Dedifferentiated amniotic fluid mesenchymal stem cell (primary cell): ENCODE data around the gene SEC16A.

Experiments
- DNase-seq: peaks from one replicate; pipeline ENCODE4 v3.0.0-alpha.2; 2016; ENCODE audit errors: extremely low spot score

Gene SEC16A

DNA sequence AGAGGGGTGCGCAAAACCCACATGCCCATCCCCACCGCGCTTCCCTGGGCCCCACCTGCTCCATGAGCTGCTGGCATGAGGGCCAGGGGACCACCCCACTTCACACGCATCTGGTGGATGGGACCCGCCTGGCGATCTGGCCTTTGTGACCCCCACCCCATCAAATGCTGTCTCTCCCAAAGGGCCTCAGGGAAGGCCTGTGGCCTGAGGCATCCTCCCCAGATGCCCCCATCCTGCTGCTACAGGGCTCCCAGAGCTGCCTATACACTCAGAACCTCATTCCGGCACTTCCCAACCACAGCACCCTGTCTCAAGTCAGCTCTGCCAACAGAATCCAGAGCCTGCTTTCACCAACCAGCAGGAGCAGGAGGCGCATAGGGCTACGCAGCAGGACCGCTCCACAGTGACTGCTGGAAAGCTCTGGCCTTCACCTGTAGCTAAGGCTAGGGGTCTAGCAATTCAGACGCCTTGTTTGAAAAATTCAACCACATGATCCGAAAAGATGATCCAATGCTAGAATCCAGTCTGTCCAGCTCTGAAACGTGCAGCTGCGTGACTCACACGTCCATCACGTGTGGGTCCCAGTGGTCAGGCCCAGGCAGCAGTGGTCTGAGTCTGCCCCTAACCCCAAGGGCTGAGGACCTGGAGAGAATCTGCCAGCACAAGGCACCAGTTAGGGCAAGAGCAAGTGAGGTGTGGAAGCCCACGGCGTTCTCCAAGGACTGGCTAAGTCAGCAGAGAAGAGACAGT lies 81.5 kb downstream of the SEC16A start:
- DNase-seq, result no peak

DNA sequence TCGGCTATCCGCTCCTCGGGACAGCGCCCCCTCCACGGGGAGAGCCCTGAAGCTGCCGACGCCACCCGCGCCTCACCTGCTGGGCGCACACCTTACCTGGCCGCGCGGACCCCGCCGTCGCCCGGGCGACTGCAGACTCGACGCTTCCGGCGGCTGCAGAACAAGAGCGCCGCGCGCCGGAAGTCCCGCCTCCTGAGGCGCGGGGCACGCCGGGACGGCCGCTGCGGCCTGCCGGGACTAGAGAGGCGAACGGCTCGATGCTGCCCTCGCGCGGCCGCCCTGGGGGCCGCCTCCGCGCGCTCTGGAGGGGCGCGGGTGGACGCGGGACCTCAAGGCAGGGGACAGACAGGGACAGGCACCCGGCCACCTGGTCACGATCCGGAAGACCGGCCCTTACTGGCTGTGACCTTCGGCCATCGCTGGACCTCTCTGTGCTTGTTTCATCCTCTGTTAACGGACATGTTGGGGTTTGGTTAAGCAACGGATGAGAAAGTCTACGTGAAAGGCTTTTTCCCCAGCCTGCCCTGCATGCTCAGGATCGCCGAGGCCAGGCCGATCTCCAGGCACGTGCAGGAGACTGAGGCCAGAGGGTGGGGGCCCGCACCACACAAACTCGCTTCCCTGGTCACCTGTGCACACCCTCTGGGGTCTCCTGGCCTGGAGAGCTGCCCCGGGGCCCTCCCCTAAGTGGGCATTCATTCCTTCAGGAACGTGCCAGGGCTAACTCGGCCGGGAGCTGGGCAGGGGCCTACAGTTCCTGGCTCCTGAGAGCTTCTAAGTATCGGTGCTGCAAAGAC lies 82.6 kb downstream of the SEC16A start, which contains the start of gene SNAPC4:
Gene SNAPC4, minus strand, starts transcription at position 133 of the 797 bp plus-strand sequence. CDS start 1,742 bp downstream, outside the sequence.
- peak; percentile 75 for DNase-seq

GRCh38 chr9:136399176-136400037 lies 83.4 kb downstream of the SEC16A start:
- DNase-seq, result no peak

DNA sequence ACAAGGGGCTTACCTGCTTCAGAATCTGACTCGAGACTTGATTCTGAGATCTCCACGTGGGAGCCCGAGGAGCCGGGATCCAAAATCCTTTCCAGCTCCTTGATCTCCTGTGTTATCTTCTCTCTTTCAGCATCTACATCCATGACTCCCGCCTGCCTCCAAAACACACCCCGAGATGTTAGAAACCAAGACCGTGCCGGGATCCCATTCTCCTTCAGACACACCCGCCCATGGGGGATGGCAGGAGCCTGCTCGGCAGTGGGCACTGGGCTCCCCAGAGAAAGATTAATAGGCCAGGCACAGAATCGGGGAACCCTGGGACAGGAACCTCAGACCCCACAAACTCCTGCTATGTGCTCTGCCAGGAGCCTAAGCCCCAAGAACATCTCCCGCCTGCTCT lies 84.6 kb downstream of the SEC16A start:
- no peak for DNase-seq

- no peak for DNase-seq
Measured at GRCh38 chr9:136397643-136398042, 85.2 kb downstream of the SEC16A start.

- DNase-seq, result no peak
Measured at GRCh38 chr9:136396219-136396515, 86.7 kb downstream of the SEC16A start.

DNA sequence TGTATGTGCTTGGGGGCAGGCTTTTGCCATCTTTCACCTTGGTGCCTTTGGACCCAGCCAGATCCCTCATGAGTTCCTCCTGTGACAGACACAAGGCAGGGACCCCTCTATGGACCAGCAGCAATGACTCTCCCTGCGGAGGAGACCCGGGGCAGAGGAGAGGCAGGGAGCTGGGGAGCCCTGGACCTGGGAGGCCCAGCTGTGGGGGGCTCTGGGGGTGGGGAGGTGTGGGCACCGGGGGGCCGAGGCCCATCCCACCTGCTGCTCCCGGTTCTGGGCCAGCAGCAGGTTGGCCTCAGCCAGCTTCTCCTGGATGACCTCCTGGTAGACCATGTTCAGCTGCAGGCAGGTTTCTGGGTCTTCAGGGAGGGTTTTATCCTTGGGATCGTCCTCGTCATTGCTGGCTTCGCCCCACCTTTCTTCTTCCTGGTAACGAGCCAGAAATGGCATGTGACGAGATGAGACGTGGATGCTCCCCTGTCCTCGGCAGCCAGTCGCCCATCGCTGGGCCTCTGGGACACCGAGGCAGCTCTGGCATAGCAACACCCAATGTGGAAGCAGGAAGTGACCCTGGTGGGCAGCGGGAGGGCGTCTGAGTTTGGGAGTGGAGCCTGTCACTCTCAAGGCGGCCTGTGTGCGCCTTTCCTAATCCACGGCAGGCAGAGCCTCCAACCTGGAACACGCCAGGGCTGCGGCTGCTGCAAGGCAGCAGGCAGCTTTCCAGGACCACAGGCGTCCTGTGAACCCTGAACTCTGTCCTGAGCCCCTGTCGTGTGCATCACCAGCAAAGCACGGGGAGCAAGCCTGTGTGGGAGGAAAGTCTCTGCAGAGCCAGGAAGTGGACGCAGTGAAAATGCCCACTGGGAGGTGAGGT lies 87.3 kb downstream of the SEC16A start:
- no peak for DNase-seq

DNA sequence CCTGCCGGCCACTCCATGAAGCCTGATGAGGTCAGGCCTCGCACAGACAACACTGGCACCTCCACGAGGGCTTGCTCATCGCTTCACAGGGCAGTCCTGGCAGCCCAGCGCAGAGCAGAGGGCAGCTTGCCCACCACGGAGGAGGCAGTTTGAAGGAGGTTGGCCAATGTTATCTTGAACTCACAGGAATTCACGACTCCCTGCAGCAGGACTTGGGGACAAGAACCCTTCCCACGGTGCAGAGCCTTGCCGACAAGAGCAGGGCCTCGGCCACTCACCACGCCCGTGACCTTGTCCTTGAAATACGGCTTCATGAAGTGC lies 87.9 kb downstream of the SEC16A start:
- DNase-seq, result no peak

GRCh38 chr9:136394312-136395019 lies 88.4 kb downstream of the SEC16A start:
- no peak for DNase-seq

DNA sequence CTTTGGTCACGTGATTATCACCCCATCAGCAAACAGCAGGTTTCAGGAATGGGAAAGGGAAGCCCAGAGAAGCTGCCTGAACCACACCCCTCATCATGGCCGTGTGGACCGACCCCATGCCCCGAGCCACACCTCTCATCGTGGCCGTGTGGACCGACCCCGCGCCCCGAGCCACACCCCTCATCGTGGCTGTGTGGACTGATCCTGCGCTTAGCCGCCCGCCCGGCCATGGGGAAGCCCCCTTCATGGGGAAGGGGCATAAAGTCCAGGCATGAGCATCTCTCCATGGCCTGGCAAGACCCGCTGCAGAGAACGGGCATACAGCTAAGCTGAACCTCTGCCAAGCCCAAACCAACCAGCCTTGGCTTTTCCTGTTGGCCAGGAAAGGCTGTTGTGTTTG lies 89.3 kb downstream of the SEC16A start:
- DNase-seq, result no peak

DNA sequence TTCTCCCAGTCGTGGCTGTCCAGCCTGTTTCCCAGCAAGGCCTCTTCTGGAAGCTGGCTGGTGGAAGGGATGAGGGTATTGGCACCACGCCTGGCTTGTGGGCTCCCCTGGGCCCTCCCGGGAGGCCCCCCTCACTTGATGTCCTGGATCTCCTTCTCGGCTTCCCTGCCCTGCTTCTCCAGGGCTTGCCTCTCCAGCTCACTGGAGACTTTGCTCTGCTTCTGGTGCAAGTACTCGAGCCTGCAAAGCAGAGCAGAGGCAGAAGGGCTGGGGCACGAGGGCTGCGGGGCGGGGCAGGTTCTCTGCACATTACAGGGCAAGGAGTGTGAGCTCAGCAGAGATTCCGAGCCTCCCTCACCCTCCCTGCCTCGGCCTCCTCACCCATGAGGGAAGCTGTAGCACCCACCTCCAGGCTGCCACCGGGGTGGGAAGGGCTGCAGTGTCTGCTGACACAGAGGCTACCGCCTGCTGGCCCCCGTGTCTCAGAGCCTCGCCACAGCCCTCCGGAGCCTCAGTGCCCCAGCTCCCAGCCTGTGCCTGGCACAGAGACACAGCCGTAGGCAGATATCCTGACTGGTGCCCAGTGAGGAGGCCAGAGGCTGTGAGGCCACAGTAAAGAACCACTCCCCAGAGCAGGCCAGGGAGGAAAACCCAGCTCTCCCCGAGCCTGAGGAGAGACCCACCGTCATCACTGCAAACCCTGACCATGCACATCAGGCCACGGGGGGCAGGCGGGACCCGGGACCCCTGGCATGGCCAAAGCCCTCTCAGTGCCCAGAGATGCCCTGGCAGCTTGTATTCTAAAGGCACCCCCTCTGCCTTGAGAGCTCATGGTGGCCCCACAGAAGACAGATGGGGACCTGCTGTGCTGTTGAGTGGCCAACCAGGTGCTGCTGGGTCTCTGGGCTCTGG lies 90.0 kb downstream of the SEC16A start:
- DNase-seq, result no peak

DNA sequence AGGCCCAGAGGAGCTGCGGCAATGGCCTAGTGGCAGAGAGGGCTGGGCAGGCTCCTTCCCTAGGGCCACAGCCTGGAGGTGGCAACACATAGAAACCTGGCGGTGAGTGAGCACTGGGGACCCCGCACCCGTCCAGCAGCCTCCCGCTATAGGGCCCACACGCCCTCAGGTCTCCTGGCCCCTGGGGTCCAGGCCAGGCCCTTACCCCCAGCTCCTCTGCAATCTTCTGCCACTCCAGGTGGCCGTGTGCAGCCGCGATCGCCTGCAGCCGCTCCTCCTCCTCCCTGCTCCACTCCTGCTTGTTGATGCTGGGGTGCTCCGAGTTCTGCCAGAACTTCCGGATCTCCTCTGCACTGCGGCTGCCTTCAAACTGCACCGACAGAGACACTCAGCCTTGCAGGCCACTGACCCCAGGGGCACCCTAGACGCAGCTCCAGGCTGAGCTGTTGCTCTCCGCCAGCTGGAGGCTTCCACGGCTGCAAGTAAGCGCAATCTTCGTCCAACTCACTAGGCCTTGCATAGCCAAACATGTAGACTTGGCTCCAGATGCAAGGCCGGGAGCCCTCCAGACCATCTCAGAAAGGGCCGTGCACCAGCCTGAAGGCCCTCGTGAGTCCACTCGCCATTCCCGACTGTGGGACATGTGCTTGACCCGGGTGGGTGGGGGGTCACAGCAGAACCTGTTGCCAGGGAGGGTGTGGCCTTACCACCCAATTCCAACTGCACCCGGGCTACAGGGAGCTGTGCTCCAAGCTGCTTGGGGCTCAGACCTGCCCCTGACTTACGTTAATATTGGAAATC lies 90.9 kb downstream of the SEC16A start:
- no peak for DNase-seq
